Measurements from ENCODE around the gene ADGRG2.

DNA sequence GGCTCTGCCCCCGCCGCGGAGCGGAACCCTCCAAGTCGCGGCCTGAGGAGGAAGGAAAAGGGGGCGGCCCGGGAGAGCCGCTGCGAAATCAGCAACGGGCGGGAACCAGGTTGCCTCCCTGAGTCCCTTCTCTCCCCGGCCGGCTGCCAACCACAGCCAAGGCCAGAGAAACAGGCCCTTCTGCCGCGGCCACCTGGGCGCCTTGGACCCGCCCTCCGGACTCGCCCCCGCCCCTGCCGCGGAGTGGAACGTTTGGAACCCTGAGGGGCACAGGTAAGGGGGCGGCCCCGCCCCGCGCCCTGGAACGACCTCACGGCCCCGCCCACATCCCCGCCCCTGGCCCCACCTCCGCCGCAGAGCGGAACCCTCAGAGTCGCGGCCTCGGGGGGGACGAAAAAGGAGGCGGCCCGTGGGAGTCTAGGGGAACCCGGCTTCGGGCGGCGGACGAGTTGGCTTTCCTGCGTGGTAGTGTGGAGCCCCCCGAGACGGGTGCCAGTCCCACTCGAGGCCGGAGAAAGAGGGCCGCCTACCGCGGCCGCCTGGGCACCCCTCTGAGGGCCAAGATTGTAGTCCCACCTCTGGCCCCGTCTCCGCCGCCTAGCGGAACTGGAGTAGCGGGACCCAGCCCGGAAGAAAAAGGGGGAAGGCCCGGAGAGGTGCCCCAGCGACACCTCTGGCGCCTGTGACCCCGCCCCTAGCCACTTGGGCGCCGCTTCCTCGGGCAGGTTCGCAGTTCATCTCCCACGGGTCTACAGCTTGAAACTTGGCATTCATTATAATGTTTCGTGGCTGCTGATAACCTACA is 137.7 kb downstream of the ADGRG2 start:
- TF ChIP-seq, protein P1, sequence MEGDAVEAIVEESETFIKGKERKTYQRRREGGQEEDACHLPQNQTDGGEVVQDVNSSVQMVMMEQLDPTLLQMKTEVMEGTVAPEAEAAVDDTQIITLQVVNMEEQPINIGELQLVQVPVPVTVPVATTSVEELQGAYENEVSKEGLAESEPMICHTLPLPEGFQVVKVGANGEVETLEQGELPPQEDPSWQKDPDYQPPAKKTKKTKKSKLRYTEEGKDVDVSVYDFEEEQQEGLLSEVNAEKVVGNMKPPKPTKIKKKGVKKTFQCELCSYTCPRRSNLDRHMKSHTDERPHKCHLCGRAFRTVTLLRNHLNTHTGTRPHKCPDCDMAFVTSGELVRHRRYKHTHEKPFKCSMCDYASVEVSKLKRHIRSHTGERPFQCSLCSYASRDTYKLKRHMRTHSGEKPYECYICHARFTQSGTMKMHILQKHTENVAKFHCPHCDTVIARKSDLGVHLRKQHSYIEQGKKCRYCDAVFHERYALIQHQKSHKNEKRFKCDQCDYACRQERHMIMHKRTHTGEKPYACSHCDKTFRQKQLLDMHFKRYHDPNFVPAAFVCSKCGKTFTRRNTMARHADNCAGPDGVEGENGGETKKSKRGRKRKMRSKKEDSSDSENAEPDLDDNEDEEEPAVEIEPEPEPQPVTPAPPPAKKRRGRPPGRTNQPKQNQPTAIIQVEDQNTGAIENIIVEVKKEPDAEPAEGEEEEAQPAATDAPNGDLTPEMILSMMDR (IDR thresholded peaks at IDR 0.05) = peak; percentile 33 to 77 (median 66)
- TF ChIP-seq POLR2A (IDR thresholded peaks at IDR 0.05) (peak; percentile 11 to 18), POLR2AphosphoS5 (IDR thresholded peaks at IDR 0.05) (peak; percentile 23)

Data from gastroesophageal sphincter (tissue), 3 donors.